GM18498 (cell line): ENCODE measurements around the gene CD86.

Source experiments
- ATAC-seq: cut with Tn5 transposase; IDR thresholded peaks from one replicate; pipeline ENCODE4 v1.9.1; 2021; ENCODE audit warnings: mild to moderate bottlenecking, moderate library complexity; ENCODE audit not compliant: unreplicated experiment

Gene CD86

GRCh38 chr3:122058294-122058693 is 3.1 kb downstream of the CD86 start:
- no peak for ATAC-seq

GRCh38 chr3:122060040-122060698 is 5.0 kb downstream of the CD86 start:
- ATAC-seq, result no peak

GRCh38 chr3:122063908-122064307 is 8.7 kb downstream of the CD86 start:
- peak; percentile 47 for ATAC-seq

- ATAC-seq, result no peak
These were observed 9.2 kb downstream of the CD86 start for GRCh38 chr3:122064326-122064725.

- ATAC-seq, result peak; percentile 15
These were observed 11.4 kb downstream of the CD86 start for GRCh38 chr3:122066331-122067213.

GRCh38 chr3:122067214-122067550 is 12.0 kb downstream of the CD86 start:
- peak; percentile 54 for ATAC-seq

GRCh38 chr3:122067588-122068240 is 12.6 kb downstream of the CD86 start:
- ATAC-seq, result peak; percentile 42

GRCh38 chr3:122074621-122075265 is 19.6 kb downstream of the CD86 start:
- ATAC-seq, result peak; percentile 47

- peak; percentile 16 for ATAC-seq
These were observed 21.5 kb downstream of the CD86 start for GRCh38 chr3:122076491-122077292.

- peak; percentile 33 for ATAC-seq
These were observed 22.4 kb downstream of the CD86 start for GRCh38 chr3:122077293-122078234.

- ATAC-seq, result no peak
These were observed 23.2 kb downstream of the CD86 start for GRCh38 chr3:122078235-122078935.

GRCh38 chr3:122079524-122080206 is 24.5 kb downstream of the CD86 start:
- no peak for ATAC-seq

GRCh38 chr3:122080207-122080587 is 25.0 kb downstream of the CD86 start:
- no peak for ATAC-seq

GRCh38 chr3:122081543-122082247 is 26.5 kb downstream of the CD86 start:
- peak; percentile 56 for ATAC-seq

GRCh38 chr3:122082357-122082756 is 27.2 kb downstream of the CD86 start:
- no peak for ATAC-seq

- no peak for ATAC-seq
These were observed 29.6 kb downstream of the CD86 start for GRCh38 chr3:122084799-122085198.

- no peak for ATAC-seq
These were observed 30.5 kb downstream of the CD86 start for GRCh38 chr3:122085673-122086072.

- ATAC-seq, result no peak
These were observed 33.4 kb downstream of the CD86 start for GRCh38 chr3:122088531-122088930.
